ENCODE data around the gene B4GALT1.

GRCh38 chr9:33140401-33141360 lies 26.5 kb downstream of the B4GALT1 start:
- TF ChIP-seq, protein P1, sequence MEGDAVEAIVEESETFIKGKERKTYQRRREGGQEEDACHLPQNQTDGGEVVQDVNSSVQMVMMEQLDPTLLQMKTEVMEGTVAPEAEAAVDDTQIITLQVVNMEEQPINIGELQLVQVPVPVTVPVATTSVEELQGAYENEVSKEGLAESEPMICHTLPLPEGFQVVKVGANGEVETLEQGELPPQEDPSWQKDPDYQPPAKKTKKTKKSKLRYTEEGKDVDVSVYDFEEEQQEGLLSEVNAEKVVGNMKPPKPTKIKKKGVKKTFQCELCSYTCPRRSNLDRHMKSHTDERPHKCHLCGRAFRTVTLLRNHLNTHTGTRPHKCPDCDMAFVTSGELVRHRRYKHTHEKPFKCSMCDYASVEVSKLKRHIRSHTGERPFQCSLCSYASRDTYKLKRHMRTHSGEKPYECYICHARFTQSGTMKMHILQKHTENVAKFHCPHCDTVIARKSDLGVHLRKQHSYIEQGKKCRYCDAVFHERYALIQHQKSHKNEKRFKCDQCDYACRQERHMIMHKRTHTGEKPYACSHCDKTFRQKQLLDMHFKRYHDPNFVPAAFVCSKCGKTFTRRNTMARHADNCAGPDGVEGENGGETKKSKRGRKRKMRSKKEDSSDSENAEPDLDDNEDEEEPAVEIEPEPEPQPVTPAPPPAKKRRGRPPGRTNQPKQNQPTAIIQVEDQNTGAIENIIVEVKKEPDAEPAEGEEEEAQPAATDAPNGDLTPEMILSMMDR (IDR thresholded peaks at IDR 0.05), result no peak
- no peak for TF ChIP-seq POLR2A (IDR thresholded peaks at IDR 0.05)

Measured in body of pancreas (tissue), 4 donors.